KOPT-K1 (cell line): ENCODE results near the gene PRM1.
"Not testable (repeated sequence)": the region's sequence is repeated elsewhere in the genome, so short reads cannot be mapped to it uniquely, and the experiment has no call there.

Experiments
- H3K27ac ChIP-seq: fragments of 200-600 bp; sonication (generic); 2 replicates; pipeline ENCODE4 v1.5.1; 2016; ENCODE audit warnings: antibody characterized with exemption, mild to moderate bottlenecking, low read depth, low read length; ENCODE audit not compliant: poor library complexity, severe bottlenecking
- H3K36me3 ChIP-seq: fragments of 200-600 bp; sonication (generic); 2 replicates; pipeline ENCODE4 v1.5.1; 2017; ENCODE audit warnings: antibody characterized with exemption, mild to moderate bottlenecking, low read length, moderate library complexity; ENCODE audit not compliant: insufficient read depth
- H3K9me3 ChIP-seq: fragments of 200-600 bp; sonication (generic); 2 replicates; pipeline ENCODE4 v1.5.1; 2017; ENCODE audit warnings: antibody characterized with exemption, low read length, mild to moderate bottlenecking; ENCODE audit not compliant: insufficient read depth, poor library complexity, severe bottlenecking

PRM1 gene

DNA sequence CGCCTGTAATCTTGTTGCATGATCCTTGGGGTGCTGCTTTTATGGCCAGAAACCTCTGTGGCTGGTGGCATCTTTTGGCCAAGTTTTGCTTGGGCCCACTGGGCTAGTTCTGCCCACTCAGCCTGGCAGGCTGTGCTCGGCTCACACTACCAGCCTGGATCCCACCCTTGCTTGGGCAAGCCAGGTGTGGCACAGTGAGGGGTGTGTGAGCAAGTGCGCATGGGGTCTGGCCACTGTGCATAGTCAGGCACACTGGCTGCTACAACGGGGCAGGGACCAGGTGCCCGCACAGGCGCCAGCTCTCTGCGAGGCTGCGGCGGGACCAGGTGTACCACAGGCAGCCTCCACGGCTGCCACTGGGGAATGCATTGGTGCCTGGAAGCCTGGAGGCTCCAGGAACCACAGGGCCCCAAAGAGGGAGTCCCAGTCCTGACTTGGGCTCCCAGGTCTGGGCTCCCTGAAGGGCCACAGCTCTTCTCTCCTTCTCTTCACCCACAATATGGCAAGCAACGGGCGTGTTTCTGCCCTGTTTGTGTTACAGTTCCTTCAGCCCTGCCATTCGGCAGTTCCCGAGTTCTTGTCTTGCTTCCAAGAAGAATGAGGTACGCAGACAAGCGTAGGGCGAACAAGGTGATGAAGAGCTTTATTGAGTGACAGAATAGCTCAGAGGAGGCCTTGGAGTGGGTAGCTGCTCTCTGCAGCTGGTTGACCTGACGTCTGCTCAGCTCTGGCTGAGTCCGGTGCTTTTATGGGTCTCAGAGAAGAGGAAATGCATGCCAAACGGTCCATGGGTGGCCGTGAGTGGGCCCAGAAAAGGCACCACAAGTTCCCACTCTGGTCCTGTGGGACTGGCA, 26.7 kb upstream of the PRM1 start:
- Histone ChIP-seq H3K9me3 (no peaks in the 10 kb centered on the region), H3K27ac (no peak overlapping the region), H3K36me3 (no peaks in the 10 kb centered on the region)

DNA sequence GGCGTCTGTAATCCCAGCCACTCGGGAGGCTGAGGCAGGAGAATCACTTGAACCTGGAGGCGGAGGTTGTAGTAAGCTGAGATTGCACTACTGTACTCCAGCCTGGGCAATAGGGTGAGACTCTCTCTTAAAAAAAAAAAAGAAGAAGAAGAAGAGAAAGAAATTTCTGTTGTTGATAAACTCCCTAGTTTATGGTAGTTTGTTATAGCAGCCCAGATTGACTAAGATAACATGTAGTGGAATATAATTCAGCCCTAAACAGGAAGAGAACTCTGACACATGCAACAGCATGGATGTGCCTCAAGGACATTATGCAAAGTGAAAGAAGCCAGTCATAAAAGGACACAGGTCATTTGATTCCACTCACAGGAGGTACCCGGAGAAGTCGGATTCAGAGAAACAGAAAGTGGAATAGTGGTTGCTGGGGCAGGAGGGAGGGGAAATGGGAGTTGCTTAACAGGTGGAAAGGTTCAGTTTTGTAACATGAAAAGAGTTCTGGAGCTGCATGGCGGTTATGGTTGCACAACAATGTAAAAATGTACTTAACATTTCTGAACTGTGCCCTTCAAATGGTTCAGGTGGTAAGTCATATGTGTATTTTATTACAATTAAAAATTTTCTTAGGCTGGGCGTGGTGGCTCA, 26.0 kb upstream of the PRM1 start:
- Histone ChIP-seq H3K27ac (no peak overlapping the region), H3K36me3 (no peaks in the 10 kb centered on the region), H3K9me3 (no peaks in the 10 kb centered on the region)

DNA sequence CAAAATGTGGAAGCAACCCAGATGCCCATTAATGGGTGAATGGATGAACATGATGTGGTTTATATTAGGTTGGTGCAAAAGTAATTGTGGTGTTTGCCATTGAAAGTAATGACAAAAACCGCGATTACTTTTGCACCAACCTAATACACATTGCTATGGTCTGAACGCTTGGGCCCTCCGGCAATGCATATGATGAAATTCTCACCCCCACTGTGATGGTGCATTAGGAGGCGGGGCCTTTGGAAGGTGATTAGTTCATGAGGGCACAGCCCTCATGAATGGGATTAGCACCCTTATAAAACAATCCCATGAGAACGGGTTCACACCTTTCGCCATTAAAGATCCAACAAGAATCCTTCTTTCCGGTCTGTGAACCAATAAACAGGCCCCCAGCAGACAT, 25.3 kb upstream of the PRM1 start:
- H3K36me3 ChIP-seq = no peaks in the 10 kb centered on the region
- H3K9me3 ChIP-seq = no peaks in the 10 kb centered on the region
- no peak overlapping the region for H3K27ac ChIP-seq

DNA sequence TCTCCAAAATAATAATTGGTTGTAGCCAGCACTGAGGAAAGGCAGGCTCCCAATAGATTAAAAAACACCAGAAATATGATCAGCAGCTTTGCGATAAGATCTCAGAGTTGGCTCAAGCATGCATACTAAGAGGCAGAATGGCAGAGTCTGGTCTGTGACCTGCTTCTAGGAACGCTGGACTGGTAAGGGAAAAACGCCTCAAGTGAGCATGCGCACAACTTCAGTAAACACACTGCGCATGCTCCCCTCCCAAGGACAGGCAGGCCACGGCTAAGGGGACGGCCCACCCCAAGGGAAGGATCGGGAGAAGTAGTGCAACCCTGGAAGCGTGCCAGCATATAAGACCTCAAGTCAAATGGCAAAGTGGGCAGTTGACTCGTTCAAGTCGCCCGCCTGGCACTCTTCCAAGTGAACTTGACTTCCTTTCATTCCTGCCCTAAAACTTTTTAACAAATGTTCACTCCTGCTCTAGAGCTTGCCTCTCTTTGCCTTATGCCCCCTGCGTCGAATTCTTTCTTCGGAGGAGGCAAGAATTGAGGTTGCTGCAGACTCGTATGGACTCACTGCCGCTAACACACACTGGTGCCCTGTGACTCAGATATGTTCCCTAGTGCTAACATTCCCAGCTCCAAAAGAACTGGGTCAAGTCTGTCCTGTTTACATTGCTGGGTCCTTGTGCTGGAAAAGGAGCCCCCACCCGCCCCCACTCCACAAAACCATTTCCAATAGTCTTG, 22.4 kb upstream of the PRM1 start:
- H3K9me3 ChIP-seq = no peaks in the 10 kb centered on the region
- no peak overlapping the region for H3K27ac ChIP-seq
- H3K36me3 ChIP-seq = no peaks in the 10 kb centered on the region

DNA sequence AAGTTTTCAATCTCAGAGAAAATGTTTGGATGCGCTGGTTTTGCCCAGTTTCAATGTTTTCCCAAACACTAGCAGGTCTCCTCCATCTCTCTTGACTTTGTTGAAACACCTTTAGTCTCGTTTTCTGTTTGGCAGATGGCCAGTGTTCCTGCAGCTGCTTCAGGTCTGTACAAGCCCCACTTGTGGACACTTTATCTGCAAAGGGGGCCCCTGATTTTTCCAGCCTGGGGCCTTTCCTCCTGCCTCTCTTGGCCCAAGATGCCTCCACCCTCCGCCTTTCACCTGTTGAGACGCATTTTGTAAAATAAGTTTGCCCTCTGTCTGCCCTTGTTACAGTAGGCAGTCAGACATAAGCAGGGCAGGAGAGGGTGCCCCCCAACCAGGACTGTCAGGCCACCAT, 21.8 kb upstream of the PRM1 start:
- Histone ChIP-seq H3K36me3 (no peaks in the 10 kb centered on the region), H3K9me3 (no peaks in the 10 kb centered on the region), H3K27ac (no peak overlapping the region)

DNA sequence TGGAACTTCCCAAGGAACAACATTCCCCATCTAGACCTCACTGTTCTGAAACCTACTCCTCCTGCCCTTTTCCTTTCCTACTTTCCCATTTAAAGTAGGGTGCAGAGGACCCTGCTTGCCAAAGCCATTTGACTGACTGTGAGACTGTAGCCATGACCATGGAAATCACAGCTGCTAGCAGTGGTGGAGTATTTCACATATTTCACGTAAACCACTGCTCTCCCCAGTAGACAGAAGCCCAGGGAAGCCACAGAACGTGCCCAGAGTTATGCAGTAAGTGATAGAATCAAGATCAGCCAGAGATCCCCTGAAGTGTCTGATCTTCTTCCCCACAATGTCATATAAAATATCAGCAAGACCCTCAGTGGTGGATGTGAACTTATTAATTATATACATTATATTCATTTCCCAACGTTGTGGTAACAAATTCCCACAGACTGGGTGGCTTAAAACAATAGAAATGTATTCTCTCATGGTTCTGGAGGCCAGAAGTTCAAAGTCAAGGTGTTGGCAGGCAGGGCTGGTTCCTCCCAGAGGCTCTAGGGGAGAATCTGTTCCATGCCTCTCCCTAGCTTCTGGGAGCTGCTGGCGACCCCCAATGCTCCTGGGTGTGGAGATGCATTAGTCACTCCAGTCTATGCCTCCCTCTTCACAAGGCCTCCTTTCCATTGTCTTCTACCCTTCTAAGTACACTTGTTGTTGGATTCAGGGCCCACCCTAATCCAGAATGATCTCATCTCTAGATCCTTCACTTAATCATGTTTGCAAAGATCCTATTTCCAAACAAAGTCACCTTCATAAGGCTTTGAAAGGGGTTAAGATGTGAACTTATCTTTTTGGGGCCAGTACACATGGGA, 20.7 kb upstream of the PRM1 start:
- Histone ChIP-seq H3K36me3 (no peaks in the 10 kb centered on the region), H3K9me3 (no peaks in the 10 kb centered on the region), H3K27ac (no peak overlapping the region)

DNA sequence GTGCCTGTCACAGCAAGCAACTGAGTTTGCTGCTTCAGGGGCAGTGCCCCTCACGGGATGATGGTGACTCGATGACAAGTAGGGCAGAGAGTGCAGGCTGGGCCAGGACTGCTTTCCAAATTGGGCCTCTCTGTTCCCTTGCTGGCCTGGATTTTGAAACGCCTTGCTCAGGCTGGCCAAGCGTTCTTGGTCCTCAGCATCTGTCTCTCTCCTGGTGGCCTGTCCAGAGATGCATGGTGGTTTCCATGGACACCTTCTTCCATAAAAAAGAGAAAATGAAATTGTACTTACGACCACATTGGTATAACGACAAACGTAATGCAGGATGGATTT, 19.4 kb upstream of the PRM1 start:
- Histone ChIP-seq H3K9me3 (no peaks in the 10 kb centered on the region), H3K27ac (no peak overlapping the region)

DNA sequence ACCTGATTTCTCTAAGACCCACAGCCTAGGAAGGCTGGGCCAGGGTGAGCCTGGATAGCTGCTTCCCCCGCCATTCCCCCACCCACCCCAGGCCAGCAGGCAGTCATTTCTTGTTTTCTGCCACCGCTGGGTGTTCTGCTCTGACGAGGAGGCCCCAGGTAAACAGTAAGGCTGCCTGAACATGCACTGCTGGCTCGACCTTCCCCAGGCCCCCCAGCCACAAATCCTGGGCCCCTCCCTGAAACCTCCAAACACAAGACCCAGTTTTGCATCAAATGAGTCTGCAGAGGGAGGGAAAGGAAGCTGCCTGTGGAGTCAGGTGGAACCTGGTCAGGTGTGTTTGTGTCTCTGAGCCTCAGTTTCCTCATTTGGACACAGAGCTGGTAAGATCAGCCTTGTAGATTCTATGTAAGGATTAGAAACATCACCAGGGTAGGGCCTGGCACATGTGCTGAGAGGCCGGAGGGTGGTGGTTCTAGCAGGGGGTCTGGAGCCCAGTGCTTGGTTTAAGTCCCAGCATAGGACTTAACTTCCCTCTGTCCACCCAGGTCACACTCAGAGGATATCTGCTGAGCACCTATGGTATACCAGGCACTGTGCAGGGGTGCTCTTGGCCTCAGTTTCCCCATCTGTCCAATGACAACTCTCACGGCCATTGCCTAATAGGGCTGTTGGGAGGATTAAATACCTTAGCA, 18.9 kb upstream of the PRM1 start:
- H3K36me3 ChIP-seq = no peaks in the 10 kb centered on the region
- peak overlapping the region; percentile 90 for H3K27ac ChIP-seq

More for the DNA sequence above, 19.4 kb upstream of the PRM1 start:
- H3K36me3 ChIP-seq = no peaks in the 10 kb centered on the region

DNA sequence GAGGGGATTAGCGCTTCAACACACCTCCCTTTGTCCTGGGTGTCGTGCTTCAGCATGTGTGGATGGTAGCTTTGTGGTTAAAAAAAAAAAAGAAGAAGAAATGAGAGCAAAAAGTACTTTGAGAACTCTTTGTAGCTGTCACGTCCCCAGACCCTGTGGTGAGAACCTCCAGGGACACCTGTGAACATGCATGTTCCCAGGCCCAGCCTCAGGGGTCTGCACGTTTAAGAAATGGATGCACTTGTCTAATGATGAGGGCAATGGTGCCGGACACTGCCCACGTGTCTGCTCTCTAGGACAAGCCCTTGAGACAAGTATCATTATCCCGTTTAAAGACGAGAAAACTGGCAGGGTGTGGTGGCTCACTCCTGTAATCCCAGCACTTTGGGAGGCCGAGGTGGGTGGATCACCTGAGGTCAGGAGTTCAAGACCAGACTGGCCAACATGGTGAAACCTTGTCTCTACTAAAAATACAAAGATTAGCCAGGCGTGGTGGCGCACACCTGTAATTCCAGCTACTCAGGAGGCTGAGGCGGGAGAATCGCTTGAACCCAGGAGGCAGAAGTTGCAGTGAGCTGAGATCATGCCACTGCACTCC, 17.9 kb upstream of the PRM1 start:
- peak overlapping the region; percentile 90 for H3K27ac ChIP-seq
- H3K9me3 ChIP-seq, H3K36me3 ChIP-seq: not testable (repeated sequence)

More for the DNA sequence above, 18.9 kb upstream of the PRM1 start:
- H3K9me3 ChIP-seq = no peaks in the 10 kb centered on the region

DNA sequence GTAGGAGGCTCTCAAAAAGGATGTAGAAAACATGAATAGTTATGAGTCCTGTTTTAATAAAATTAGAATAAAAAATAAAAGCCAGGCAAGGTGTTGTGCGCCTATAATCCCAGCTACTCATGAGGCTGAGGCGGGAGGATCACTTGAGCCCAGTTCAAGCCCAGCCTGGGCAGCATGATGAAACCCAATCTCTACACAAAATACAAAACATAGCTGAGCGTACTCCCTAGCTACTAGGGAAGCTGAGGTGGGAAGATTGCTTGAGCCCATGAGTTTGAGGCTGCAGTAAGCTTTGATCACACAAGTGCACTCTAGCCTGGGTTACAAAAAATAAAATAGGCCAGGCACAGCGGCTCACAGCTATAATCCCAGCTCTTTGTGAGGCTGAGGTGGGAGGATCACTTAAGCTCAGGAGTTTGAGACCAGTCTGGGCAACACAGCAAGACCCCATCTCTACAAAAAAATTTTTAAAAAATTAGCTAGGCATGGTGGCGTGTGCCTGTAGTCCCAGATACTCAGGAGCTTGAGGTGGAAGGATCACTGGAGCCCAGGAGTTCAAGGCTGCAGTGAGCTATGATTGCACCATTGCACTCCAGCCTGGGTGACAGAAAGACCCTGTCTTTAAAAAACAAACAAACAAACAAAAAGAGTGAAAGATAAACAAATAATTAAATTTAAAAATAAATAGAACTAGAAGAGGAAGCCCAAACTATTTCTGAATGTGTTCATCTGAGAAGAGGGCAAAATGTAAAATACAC, 17.2 kb upstream of the PRM1 start:
- Histone ChIP-seq H3K9me3 (no peaks in the 10 kb centered on the region), H3K36me3 (no peaks in the 10 kb centered on the region), H3K27ac (peak overlapping the region; percentile 90)

DNA sequence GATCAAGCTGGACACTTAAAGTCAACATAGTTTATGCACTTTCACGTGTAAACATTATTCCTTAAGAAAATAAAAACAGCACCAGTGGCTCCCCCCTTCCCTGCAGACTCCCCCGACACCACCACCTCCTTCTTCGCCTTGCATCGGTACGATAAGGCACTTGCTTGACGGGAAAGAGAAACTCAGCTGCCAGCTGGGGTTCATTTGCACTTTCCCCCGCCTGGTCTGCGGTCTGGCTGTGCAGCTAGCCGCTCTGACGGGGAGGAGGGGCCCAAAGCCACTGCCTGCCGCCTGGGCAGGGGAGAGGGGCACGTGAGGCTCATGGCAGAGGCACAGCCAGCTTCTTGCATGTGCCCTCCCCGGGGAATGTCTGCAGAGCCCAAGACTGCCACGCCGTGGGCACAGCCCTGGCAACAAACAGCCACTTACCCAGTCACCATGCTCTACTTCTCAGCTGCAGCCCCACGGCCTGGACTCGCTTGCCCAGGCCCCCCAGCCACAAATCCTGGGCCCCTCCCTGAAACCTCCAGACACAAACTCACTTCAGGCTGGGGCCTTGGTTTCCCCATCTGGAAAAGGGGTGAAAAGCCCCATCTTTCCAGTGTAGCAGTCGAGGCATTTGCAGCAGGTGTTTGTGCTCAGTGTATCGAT, 16.5 kb upstream of the PRM1 start:
- Histone ChIP-seq H3K36me3 (no peaks in the 10 kb centered on the region), H3K27ac (peak overlapping the region; percentile 90)

DNA sequence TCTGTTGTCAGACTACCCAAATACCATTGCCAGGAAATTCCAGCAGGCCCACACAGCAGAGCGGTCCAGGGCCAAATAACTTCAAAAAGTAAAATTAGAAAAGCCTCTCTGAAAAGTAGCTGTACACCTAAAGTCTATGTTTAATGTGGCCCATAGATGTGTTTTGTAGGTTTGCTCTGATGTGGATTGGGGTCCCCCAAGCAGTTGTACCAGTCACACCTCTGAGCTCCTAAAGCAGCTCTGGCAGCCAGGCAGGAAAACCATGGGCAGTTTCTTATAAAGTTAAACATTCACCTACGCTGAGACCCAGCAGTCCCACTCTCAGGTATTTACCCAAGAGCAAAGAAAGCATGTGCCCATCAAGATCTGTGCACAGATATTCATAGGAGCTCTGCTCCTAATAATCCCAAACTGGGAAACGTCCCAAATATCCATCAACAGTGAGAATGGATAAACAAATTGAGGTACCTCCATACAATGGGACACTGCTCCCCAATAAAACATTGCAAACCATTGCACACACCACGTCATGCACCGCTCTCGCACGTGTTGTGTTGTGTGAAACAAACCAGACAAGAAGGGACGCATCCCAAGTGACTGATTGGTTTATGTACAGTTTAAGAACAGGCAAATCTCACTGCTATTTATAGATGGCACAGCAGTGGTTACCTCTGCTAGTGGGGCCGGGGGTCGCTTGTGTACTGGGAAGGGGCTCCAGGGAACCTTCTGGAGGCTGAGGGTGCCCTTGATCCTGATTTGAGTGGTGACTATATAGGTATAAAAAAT, 15.8 kb upstream of the PRM1 start:
- H3K27ac ChIP-seq = peak overlapping the region; percentile 90

More for the DNA sequence above, 16.5 kb upstream of the PRM1 start:
- H3K9me3 ChIP-seq = no peaks in the 10 kb centered on the region

More for the DNA sequence above, 15.8 kb upstream of the PRM1 start:
- H3K9me3 ChIP-seq = no peaks in the 10 kb centered on the region
- no peaks in the 10 kb centered on the region for H3K36me3 ChIP-seq
